Measurements from ENCODE around the gene BCL11A.

BCL11A gene

DNA sequence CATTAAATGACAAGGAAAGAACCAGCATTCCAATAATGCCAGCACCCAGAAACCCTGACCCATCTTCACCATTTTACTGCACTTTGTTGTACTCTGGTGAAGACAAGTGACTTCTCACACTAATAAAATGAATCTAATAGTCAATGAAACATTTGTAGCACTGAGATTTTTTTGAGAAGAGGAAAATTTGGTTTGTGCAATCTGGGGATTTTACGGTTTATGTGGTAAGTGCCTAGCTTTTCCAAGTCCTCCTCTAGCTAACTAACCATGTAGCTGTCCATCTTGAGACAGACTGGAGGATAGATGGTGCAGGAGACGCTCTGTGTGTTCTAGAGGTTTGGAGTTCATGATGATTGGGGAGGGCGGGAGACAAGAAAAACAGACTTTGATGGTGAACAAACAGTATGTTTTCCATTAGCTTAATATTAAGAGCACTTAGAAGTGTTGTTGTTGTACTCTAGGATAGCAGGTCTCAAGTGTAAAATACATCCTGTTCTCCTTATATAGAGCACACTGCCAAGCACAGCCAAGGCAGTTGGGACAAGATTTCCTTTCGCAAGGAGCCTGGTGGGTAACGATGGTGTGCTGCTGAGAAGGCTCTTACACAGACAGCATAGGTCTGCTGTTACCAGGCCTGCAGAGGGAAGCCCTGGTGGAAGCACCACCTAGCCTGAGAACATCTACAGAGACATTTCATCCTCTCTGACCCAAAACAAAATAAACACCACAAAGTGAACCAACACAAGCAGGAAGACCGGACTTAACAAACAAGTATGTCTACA is 83.7 kb downstream of the BCL11A start:
- DNase-seq (ENCODE audit: low read depth in 2 of 2, low spot score in 1 of 2) = no peak

DNA sequence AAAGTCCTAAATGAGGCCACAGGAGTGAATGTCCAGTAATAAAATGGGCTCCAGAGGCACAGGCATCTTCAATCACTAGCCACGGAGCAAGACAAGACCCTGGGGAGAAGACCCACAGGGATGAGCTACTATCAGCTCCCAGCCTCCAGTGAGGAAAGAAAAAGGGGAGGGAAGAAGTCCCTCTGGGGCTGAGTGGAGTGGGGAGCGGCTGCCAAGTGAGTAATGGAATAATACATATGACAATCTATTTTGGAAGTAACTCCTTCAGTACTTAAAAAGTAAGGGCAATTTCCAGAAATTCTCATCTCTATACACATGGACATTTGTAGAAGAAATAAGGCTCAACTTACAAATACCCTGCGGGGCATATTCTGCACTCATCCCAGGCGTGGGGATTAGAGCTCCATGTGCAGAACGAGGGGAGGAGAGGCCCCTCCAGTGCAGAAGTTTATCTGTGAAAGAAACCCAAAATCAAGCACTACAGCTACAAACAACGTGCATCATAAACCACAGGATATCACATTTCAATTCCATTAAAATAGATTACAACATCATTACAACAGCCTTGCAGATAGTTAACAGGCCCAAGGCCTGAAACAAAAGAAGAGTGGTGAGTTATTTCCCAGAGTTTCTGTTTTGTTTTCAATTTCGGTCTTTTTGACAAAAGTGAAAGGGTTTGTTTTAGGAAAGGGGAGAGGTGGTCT is 84.9 kb downstream of the BCL11A start:
- no peak for DNase-seq (ENCODE audit: low read depth in 2 of 2, low spot score in 1 of 2)

DNA sequence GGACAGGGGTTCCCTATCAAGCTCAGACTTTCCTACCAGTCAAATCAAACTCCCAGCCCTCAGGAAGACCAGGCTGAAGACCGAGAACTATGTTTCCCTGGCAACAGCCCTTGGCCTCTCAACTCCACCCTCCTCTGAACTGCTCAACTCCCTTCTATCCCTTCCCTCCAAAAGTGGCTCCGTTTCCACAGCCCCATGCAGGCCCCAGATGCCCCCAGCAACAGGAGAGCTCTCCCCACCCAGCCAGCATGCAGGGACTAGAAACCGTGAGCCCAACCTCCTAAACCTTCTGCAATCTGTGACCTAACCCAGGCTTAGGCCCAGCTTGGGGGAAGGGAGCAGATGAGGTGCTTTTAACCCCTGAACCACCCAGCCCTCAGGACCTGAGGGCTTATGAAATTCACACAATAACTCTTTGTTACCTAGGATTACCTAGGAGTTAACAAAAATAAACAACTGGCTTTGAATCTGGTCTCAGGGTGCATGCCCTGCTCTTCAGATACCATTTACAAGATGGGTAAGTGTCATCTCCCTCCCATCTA is 87.2 kb downstream of the BCL11A start:
- DNase-seq (ENCODE audit: low read depth in 2 of 2, low spot score in 1 of 2) = no peak

DNA sequence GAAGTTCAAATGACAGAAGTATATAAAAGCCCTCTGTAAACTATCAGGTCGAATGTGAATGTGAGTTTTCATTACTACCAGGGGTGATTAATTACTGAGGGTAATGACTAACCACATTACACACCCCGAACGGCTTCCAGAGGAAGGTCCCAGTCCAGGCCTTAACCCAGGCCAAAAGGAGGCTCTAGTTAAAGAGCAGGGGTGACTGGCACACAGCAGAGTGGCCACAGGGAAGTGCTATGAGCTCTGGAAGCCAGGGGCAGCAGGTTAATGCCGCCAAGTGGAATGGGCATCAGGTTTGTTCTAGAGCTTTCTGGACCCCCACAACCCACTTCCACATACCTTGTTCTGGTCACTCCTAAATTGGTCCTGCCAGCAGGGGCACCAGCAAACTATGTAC is 87.7 kb downstream of the BCL11A start:
- DNase-seq (ENCODE audit: low read depth in 2 of 2, low spot score in 1 of 2) = no peak

DNA sequence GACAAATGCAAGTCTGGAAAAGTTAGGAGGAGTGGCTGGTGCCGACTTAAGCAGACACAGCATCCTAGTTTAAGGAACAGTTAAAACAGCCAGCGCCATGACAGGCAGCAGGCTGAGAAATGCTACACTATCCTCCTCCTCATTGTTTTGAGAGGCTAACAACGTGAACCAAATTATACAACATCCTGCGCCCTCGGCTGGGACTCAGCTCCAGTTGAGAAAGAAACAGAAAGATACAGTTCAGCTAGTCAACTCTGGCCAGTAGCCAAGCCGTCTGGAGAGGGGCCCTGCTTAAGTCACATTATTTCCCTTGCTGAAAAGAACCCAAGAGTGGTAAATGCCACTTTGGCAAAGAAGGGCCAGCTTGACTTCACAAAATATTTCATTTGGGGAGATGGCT is 90.2 kb downstream of the BCL11A start:
- no peak for DNase-seq (ENCODE audit: low read depth in 2 of 2, low spot score in 1 of 2)

DNA sequence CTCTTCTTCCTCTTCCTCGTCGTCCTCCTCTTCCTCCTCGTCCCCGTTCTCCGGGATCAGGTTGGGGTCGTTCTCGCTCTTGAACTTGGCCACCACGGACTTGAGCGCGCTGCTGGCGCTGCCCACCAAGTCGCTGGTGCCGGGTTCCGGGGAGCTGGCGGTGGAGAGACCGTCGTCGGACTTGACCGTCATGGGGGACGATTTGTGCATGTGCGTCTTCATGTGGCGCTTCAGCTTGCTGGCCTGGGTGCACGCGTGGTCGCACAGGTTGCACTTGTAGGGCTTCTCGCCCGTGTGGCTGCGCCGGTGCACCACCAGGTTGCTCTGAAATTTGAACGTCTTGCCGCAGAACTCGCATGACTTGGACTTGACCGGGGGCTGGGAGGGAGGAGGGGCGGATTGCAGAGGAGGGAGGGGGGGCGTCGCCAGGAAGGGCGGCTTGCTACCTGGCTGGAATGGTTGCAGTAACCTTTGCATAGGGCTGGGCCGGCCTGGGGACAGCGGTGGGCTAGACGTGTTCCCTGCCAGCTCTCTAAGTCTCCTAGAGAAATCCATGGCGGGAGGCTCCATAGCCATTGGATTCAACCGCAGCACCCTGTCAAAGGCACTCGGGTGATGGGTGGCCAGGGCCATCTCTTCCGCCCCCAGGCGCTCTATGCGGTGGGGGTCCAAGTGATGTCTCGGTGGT is 91.9 kb downstream of the BCL11A start:
- no peak for DNase-seq (ENCODE audit: low read depth in 2 of 2, low spot score in 1 of 2)

DNA sequence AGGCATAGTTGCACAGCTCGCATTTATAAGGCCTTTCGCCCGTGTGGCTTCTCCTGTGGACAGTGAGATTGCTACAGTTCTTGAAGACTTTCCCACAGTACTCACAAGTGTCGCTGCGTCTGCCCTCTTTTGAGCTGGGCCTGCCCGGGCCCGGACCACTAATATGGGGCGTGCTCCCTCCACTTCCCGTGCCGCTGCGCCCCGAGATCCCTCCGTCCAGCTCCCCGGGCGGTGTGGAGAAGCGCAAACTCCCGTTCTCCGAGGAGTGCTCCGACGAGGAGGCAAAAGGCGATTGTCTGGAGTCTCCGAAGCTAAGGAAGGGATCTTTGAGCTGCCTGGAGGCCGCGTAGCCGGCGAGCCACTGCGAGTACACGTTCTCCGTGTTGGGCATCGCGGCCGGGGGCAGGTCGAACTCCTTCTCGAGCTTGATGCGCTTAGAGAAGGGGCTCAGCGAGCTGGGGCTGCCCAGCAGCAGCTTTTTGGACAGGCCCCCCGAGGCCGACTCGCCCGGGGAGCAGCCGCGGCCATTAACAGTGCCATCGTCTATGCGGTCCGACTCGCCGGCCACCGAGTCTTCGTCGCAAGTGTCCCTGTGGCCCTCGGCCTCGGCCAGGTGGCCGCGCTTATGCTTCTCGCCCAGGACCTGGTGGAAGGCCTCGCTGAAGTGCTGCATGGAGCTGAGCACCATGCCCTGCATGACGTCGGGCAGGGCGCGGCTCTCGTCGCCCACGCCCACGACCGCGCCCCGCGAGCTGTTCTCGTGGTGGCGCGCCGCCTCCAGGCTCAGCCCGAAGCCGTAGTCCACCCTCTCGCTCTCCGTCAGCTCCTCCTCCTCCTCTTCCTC is 92.7 kb downstream of the BCL11A start:
- no peak for DNase-seq (ENCODE audit: low read depth in 2 of 2, low spot score in 1 of 2)

DNA sequence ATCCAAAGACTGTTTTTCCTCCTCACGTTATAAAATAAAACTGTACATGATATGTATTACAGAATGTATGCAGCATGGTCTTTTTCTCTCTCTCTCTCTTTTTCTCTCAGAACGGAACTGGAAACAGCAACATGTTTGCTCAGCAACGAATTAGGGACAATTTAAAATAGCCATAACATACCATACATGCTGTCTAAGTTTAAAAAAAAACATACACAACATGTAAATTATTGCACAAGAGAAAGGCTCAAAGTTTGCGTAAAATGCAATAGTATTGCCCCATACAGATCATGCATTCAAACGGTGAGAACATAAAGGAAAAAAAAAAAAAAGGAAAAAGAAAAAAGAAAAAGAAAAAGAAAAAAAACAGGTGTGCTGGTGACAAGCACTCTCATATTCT is 93.6 kb downstream of the BCL11A start:
- DNase-seq (ENCODE audit: low read depth in 2 of 2, low spot score in 1 of 2) = no peak

DNA sequence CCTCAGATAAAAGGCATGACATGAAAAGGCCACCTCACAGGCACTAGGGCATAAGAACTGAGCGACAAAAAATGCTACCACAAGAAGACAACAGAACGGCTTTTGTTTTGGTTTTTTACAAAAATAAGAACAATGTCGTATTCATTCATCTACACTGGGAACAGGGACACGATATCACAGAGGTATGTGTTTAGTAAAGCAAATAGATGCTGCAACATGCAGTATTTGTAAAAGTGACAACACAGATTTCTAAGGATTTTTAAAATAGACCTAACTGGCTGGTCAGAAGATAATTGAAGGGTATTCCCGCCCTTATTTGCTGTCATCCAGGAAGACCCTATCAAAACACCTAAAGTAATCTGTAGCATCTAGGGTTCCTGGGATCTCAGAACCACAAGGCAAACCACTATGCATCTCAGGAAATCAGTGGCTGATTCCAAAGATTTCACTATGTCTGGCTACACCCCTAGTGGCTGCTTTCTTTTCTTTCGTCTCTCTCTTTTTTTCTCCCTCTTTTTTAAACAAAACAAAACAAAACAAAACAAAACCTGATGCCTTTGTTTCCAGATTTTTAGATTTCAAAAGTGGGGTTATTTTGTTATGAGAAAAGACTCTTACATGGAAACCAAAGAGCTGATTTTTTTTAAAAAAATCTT is 97.2 kb downstream of the BCL11A start:
- DNase-seq (ENCODE audit: low read depth in 2 of 2, low spot score in 1 of 2) = no peak

DNA sequence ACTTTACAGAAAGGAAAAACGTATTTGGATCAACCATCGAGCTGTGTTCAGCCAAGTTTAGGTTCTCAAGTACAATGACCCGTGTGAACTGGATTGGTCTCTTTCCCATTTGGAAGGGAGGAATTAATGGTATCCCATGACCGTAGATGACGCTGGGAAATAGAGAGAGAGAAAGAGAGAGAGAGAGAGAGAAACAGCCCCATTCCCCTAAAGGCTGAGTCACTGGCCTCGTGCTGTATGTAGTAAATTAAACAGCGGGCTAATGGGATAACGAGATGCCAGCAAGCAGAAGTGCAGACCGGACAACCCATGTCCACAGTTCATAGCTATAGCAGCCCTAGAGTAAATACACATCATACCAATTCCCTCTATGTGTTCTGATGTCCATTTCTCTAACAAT is 99.6 kb downstream of the BCL11A start:
- no peak for DNase-seq (ENCODE audit: low read depth in 2 of 2, low spot score in 1 of 2)

DNA sequence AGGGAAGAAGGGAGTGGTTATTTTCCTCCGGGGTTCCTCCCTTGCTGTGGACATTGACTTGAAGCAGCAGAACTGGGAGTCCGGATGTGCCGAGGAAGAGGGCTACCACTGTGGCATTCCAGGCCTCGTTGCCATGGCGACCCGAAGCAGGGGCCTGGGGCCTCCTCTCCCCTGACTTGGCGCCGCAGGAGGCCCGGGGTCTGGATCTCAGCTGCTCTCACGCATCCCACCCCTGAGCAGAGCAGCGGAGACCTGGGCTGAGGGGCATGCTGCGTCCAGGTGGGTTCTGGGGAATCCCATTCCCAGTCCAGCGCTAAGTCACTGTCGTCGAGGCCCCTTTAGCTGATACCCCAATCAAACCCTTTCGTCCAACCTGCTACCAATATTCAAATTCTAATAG is 100.2 kb downstream of the BCL11A start:
- no peak for DNase-seq (ENCODE audit: low read depth in 2 of 2, low spot score in 1 of 2)

DNA sequence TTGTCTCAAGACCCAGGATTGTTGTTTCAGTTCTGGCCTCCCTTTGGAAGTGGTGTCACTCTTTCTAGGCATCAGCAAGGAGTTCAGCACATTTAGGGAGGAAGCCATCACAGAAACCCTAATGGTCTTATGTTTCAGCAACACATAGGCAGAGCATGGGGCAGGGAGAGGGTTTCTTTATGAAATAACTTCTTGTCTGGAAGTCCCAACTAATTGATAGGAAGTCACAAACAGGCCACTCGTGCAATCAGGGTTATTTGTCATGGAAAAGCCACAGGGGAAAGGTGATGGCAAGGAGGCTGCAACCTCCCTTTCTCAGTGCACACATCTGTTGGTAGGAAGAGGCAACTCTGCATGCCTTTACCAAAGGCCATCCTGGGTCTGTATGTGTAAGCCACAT is 103.0 kb downstream of the BCL11A start:
- DNase-seq (ENCODE audit: low read depth in 2 of 2, low spot score in 1 of 2) = no peak

DNA sequence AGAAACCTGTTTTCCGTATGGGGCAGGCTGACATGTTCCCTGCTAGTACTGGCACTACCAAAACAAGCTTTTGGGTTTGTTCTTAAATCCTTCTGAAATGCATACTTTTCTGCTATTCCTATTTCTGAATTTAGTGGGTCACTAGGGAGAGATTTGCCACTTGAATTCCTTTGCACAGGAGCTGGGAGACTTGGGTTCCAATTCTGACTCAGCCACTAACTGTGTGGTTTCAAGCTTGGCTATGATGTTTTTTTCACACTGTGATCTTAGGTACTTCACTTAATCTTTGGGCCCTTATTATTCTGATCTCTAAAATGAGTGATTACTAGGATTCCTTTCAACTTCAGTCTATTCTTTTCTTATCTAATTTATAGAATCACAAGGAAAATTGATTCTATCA is 105.5 kb downstream of the BCL11A start:
- no peak for DNase-seq (ENCODE audit: low read depth in 2 of 2, low spot score in 1 of 2)

DNA sequence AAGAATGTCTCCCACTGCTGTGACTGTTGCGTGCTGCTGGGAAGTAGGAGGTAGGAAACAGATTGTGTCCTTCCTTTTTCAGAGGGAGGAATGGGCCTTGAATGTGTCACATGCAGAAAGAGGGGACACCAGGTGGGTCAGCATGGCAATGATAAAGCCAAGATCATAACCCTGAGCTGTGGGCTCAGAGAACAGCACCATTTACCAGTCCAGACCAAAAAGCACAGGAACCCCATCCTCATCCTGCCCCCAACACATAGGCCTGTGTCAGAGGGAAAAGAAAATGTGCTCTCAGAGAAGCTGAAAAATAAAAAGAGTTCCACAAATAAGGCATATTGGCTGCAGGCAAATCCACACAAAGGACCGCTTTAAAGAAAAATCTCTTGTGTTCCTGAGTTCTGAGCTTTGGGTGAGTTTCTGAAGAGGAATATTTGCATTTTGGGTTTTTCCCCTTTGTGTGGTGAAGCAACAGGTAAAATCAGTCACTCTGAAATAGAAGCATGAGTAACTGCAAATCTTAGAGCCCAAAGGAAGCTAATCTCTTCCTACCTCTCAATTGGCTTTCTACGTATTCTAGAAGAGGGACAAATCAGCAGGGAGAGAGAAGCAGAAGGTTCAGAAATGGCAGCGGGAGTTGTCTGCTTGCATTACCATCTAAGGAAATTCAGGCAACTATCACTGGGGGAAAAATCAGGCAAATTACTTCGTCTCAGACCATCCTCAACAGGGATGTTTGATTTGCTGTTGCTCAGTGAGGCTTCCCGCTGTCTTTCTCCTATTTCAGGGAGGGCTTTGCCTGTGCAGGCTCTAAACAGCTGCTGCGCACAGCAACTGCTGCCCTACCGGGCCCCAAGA is 106.8 kb downstream of the BCL11A start:
- no peak for DNase-seq (ENCODE audit: low read depth in 2 of 2, low spot score in 1 of 2)

DNA sequence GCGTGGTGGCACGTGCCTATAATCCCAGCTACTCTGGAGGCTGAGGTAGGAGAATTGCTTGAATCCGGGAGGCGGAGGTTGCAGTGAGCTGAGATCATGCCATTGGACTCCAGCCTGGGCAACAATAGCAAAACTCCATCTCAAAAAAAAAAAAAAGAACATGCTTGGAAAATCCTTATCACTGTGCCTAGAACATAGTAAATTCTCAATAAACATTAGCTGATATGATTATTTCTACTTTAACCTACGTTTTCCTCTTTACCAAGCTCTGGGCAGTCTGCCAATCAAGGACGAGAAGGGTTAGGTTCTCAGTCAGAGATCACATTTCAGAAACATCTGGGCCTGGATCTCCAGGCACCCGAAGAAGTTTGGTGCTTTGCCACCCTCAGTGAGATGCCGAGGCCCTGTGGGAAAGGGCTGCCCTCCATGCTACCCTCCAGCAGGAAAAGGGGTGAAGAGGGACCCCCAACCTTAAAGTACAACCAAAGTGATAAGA is 107.7 kb downstream of the BCL11A start:
- no peak for DNase-seq (ENCODE audit: low read depth in 2 of 2, low spot score in 1 of 2)

DNA sequence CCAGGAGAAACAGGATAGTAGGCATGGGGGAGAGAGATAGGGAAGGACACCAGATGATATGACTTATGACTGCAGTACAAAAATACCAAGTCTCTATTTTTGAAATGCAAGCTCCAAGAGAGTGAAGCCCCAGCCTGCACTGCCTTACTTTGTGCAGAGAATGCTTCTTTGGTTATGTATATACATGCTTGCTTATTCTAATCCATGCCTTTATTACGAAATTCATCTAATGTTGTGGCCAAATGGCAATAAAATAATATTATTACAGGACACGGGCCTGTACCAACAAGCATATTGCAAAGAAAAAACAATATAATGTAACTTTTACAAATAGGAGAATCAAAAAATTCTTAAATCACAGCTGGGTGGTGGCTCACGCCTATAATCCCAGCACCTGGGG is 110.8 kb downstream of the BCL11A start:
- DNase-seq (ENCODE audit: low read depth in 2 of 2, low spot score in 1 of 2) = no peak

DNA sequence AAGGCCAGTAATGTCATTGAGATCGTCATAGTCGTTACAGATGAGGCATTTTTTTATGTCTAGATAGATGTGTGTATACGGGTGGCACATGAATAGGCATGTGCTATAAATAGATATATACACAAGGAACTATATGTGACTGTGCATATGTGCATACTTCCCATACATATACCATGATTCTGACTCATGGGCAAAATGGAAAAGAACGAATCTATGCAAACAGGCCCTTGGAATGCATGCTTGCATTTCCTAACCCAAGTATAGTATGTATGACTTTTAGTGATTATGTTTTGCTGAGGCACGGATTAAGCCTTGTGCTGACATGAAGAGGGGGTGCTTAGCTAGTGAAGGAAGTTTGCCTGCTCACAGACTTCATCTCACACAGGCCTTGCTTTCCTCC is 111.7 kb downstream of the BCL11A start:
- no peak for DNase-seq (ENCODE audit: low read depth in 2 of 2, low spot score in 1 of 2)

DNA sequence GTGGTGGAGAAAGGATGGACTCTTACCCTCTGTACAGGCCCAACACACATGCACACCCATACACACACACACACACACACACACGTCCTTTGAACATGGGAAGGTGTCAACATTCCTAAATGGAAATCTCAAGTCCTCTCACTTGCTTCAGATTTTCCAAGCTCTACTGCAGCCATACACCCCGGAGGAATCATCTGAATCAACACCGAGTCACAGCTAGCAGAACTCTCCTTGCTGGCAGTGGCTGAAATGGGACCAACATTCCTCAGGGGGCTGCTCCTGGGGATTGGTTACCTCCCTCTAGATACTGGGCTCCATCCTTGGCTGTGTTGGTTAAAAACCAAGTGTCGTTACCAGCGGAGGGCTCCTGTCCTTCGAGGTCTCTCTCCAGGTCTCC is 112.7 kb downstream of the BCL11A start:
- DNase-seq (ENCODE audit: low read depth in 2 of 2, low spot score in 1 of 2) = no peak

DNA sequence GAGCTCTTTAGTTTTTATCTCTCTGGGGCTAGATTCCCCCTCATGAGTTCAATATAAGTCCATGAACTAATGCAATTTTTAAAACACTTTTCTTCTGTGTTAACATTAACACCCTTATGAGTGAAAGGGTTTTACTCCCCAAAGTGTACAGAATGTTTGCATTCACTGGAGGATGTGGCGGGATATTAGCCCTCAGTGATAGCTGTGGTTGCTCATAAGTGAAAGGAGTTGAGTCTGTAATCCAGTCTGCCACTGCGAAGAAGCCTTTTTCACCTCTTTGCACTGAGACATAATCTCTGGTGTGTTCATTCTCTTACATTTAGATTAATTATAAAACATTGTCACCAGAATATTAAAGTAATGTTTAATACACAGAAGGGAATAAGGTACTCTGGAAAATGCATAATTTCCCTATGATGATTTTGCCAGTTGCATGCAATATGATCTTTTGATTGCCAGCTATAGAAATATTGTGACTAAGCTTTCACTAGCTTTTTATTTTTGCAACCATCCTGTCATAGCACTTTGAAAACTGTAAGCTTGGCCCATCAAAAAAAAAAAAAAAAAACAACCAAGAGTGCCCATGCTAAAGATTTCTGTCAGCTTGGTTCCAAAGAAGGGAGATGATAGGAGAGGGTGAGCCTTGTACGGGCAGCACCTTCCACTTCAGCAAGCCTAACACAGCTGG is 113.2 kb downstream of the BCL11A start:
- no peak for DNase-seq (ENCODE audit: low read depth in 2 of 2, low spot score in 1 of 2)
